IPS-20b (cell line): ENCODE measurements around the gene CSNK2B.

Experiments used
- H3K27ac ChIP-seq: one replicate; pipeline ENCODE4 v1.5.1; 2013; ENCODE audit warnings: low read length
- H3K27me3 ChIP-seq: 2 replicates; pipeline ENCODE4 v1.6.1; 2013; ENCODE audit warnings: mild to moderate bottlenecking, low read length, inconsistent platforms; ENCODE audit not compliant: insufficient read depth
- H3K36me3 ChIP-seq: 2 replicates; pipeline ENCODE4 v1.6.1; 2013; ENCODE audit warnings: low read depth, mild to moderate bottlenecking, inconsistent platforms, low read length, moderate library complexity; ENCODE audit not compliant: insufficient read depth
- H3K4me1 ChIP-seq: 2 replicates; pipeline ENCODE4 v1.6.1; 2013; ENCODE audit warnings: mild to moderate bottlenecking, control low read depth, inconsistent platforms, low read length, moderate library complexity; ENCODE audit not compliant: insufficient read depth
- H3K4me3 ChIP-seq: 2 replicates; pipeline ENCODE4 v1.5.1; 2013; ENCODE audit warnings: mild to moderate bottlenecking, low read length, inconsistent platforms
- H3K9ac ChIP-seq: 2 replicates; pipeline ENCODE4 v1.6.1; 2013; ENCODE audit warnings: low read depth, mild to moderate bottlenecking, inconsistent platforms, low read length, moderate library complexity
- H3K9me3 ChIP-seq: 2 replicates; pipeline ENCODE4 v1.6.1; 2013; ENCODE audit warnings: mild to moderate bottlenecking, low read depth, low read length, inconsistent platforms; ENCODE audit not compliant: insufficient read depth

Gene CSNK2B

GRCh38 chr6:31629014-31629413 is 36.9 kb upstream of the CSNK2B start:
- H3K4me3 ChIP-seq = no peak overlapping the region
- H3K36me3 ChIP-seq = peaks cover 100% of the 10 kb centered on the region
- H3K9ac ChIP-seq = no peak overlapping the region
- H3K27me3 ChIP-seq = no peaks in the 10 kb centered on the region
- H3K27ac ChIP-seq = no peak overlapping the region
- H3K9me3 ChIP-seq = no peaks in the 10 kb centered on the region
- H3K4me1 ChIP-seq = no peaks in the 10 kb centered on the region

GRCh38 chr6:31630177-31630934 is 35.5 kb upstream of the CSNK2B start:
- Histone ChIP-seq H3K36me3 (peaks cover 100% of the 10 kb centered on the region), H3K9ac (no peak overlapping the region), H3K4me3 (no peak overlapping the region), H3K4me1 (no peaks in the 10 kb centered on the region), H3K27ac (no peak overlapping the region), H3K27me3 (no peaks in the 10 kb centered on the region), H3K9me3 (no peaks in the 10 kb centered on the region)

- Histone ChIP-seq H3K27me3 (no peaks in the 10 kb centered on the region), H3K36me3 (peaks cover 100% of the 10 kb centered on the region), H3K9ac (no peak overlapping the region), H3K4me3 (no peak overlapping the region), H3K27ac (no peak overlapping the region), H3K9me3 (no peaks in the 10 kb centered on the region), H3K4me1 (no peaks in the 10 kb centered on the region)
These were observed 34.7 kb upstream of the CSNK2B start for GRCh38 chr6:31631209-31631608.

- Histone ChIP-seq H3K27me3 (no peaks in the 10 kb centered on the region), H3K27ac (no peak overlapping the region), H3K9me3 (no peaks in the 10 kb centered on the region), H3K9ac (no peak overlapping the region), H3K4me1 (no peaks in the 10 kb centered on the region), H3K4me3 (no peak overlapping the region), H3K36me3 (peaks cover 100% of the 10 kb centered on the region)
These were observed 34.1 kb upstream of the CSNK2B start for GRCh38 chr6:31631681-31632278.

GRCh38 chr6:31632279-31632946 is 33.5 kb upstream of the CSNK2B start:
- Histone ChIP-seq H3K36me3 (peaks cover 100% of the 10 kb centered on the region), H3K4me1 (no peaks in the 10 kb centered on the region), H3K4me3 (no peak overlapping the region), H3K9ac (no peak overlapping the region), H3K27me3 (no peaks in the 10 kb centered on the region), H3K27ac (no peak overlapping the region), H3K9me3 (no peaks in the 10 kb centered on the region)

- no peaks in the 10 kb centered on the region for H3K4me1 ChIP-seq
- H3K27ac ChIP-seq = no peak overlapping the region
- H3K4me3 ChIP-seq = no peak overlapping the region
- H3K9ac ChIP-seq = no peak overlapping the region
- peaks cover 99% of the 10 kb centered on the region for H3K36me3 ChIP-seq
- H3K27me3 ChIP-seq = no peaks in the 10 kb centered on the region
- H3K9me3 ChIP-seq = no peaks in the 10 kb centered on the region
These were observed 32.4 kb upstream of the CSNK2B start for GRCh38 chr6:31633447-31633846.

GRCh38 chr6:31634131-31634530 is 31.7 kb upstream of the CSNK2B start:
- Histone ChIP-seq H3K4me1 (no peaks in the 10 kb centered on the region), H3K9me3 (no peaks in the 10 kb centered on the region), H3K4me3 (no peak overlapping the region), H3K9ac (no peak overlapping the region), H3K27me3 (no peaks in the 10 kb centered on the region), H3K36me3 (peaks cover 97% of the 10 kb centered on the region), H3K27ac (no peak overlapping the region)

- Histone ChIP-seq H3K4me3 (no peak overlapping the region), H3K4me1 (no peaks in the 10 kb centered on the region), H3K27ac (no peak overlapping the region), H3K9ac (no peak overlapping the region), H3K27me3 (no peaks in the 10 kb centered on the region), H3K9me3 (no peaks in the 10 kb centered on the region), H3K36me3 (peaks cover 97% of the 10 kb centered on the region)
These were observed 30.8 kb upstream of the CSNK2B start for GRCh38 chr6:31634969-31635575.

GRCh38 chr6:31636698-31637596 is 28.9 kb upstream of the CSNK2B start:
- H3K9ac ChIP-seq = no peak overlapping the region
- H3K36me3 ChIP-seq = peaks cover 97% of the 10 kb centered on the region
- no peak overlapping the region for H3K27ac ChIP-seq
- no peaks in the 10 kb centered on the region for H3K27me3 ChIP-seq
- no peaks in the 10 kb centered on the region for H3K9me3 ChIP-seq
- no peaks in the 10 kb centered on the region for H3K4me1 ChIP-seq
- no peak overlapping the region for H3K4me3 ChIP-seq

- Histone ChIP-seq H3K27me3 (no peaks in the 10 kb centered on the region), H3K4me1 (no peaks in the 10 kb centered on the region), H3K9me3 (no peaks in the 10 kb centered on the region), H3K36me3 (peaks cover 95% of the 10 kb centered on the region), H3K4me3 (no peak overlapping the region), H3K27ac (no peak overlapping the region), H3K9ac (no peak overlapping the region)
These were observed 26.8 kb upstream of the CSNK2B start for GRCh38 chr6:31639043-31639442.

GRCh38 chr6:31639449-31639861 is 26.4 kb upstream of the CSNK2B start:
- H3K9ac ChIP-seq = no peak overlapping the region
- H3K4me1 ChIP-seq = no peaks in the 10 kb centered on the region
- no peaks in the 10 kb centered on the region for H3K9me3 ChIP-seq
- H3K27me3 ChIP-seq = no peaks in the 10 kb centered on the region
- H3K36me3 ChIP-seq = peaks cover 95% of the 10 kb centered on the region
- no peak overlapping the region for H3K4me3 ChIP-seq
- H3K27ac ChIP-seq = no peak overlapping the region
